ENCODE data around the gene PNMA6F. TPM values are rescaled to one million over a fixed set of nuclear protein-coding genes. Genes with fewer than 3 reads are reported as not detected.

Gene PNMA6F
- total and polyA plus RNA-seq, 7 donors, result not detected

DNA sequence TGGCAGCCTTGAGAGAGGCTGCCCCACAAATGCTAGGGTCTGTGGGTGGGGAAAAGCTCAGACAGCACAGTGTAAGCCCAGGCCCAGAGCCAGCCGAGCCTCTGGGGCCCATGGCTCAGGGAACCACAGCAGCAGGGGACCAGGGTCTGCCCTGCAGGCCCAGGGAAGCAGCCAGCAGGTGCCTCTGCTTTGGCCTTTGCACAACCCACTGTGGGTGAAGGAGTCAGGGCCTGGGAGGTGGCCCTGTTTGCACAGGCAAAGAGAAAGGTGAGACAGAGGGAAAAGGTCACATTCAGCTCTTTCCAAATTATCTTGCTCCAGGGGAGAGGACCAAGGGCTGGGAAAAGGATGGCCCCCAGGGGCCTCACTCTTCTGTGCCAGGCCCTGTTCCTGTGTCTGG is 8.7 kb downstream of the PNMA6F start:
- Histone ChIP-seq H3K27me3 (no peaks in the 10 kb centered on the region), H3K4me1 (no peaks in the 10 kb centered on the region), H3K4me3 (no peak overlapping the region), H3K36me3 (no peaks in the 10 kb centered on the region), H3K9me3 (no peaks in the 10 kb centered on the region), H3K27ac (no peak overlapping the region)
- intact Hi-C loops (cut with DNase I), result no loop called here
- DNase-seq, result no peak
- 76 to 82% methylated on average over 1 of the region's 1 CpG for WGBS, 2 donors
- TF ChIP-seq, protein P1, sequence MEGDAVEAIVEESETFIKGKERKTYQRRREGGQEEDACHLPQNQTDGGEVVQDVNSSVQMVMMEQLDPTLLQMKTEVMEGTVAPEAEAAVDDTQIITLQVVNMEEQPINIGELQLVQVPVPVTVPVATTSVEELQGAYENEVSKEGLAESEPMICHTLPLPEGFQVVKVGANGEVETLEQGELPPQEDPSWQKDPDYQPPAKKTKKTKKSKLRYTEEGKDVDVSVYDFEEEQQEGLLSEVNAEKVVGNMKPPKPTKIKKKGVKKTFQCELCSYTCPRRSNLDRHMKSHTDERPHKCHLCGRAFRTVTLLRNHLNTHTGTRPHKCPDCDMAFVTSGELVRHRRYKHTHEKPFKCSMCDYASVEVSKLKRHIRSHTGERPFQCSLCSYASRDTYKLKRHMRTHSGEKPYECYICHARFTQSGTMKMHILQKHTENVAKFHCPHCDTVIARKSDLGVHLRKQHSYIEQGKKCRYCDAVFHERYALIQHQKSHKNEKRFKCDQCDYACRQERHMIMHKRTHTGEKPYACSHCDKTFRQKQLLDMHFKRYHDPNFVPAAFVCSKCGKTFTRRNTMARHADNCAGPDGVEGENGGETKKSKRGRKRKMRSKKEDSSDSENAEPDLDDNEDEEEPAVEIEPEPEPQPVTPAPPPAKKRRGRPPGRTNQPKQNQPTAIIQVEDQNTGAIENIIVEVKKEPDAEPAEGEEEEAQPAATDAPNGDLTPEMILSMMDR (IDR thresholded peaks at IDR 0.05), result no peak
- no peak for TF ChIP-seq POLR2AphosphoS5 (IDR thresholded peaks at IDR 0.05)
- no peak for TF ChIP-seq POLR2A (IDR thresholded peaks at IDR 0.05)
- TF ChIP-seq EP300 (IDR thresholded peaks at IDR 0.05), result no peak

DNA sequence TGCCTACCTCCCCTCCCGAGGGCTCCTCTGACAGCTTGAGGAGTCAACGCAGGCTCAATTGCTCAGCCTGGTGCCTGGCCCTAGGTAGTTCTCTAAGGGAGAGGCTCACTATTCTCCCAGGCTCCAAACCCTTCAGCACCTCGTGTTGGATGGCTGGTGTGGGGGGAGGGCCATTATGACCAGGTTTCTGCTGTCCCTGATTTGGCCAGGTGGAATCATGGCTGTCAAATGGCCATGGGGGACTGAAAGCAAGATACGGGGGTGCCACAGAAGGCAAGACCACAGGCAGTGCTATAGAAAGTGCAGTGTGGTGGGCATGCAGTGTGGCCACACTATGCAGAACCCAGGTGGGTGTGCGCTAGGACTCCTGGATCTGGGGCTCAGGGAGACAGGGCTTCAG is 9.5 kb downstream of the PNMA6F start:
- TF ChIP-seq EP300 (IDR thresholded peaks at IDR 0.05), result no peak
- no peak for TF ChIP-seq POLR2AphosphoS5 (IDR thresholded peaks at IDR 0.05)
- TF ChIP-seq POLR2A (IDR thresholded peaks at IDR 0.05), result no peak
- TF ChIP-seq, protein P1 (IDR thresholded peaks at IDR 0.05), result no peak
- DNase-seq, result no peak
- intact Hi-C loops (cut with DNase I), result no loop called here
- 80 to 82% methylated on average over 5 of the region's 5 CpGs for WGBS, 2 donors
- Histone ChIP-seq H3K9me3 (no peaks in the 10 kb centered on the region), H3K4me1 (no peaks in the 10 kb centered on the region), H3K4me3 (no peak overlapping the region), H3K27ac (no peak overlapping the region), H3K27me3 (no peaks in the 10 kb centered on the region), H3K36me3 (no peaks in the 10 kb centered on the region)

DNA sequence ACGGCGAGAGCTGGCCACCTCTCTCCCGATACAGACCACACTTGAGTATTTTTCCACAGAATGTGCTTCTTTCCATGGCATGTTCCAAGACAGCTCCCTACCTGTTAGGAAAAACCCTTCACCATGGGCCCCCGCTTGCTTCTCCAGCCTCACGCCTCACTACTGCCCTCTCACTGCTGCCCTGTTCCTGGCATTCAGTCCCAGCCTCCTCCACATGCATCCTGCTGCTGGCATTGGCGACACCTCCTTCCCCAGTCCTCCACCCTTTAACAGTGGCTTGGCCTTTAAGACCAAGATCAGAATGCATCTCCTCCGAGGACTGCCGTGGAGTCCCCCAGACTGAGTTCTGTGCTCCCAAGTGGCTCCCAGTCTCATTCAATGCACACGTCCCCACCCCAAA is 10.7 kb downstream of the PNMA6F start:
- Histone ChIP-seq H3K27me3 (peaks cover 0 to 2% (median 0%) of the 10 kb centered on the region in 3 donors), H3K27ac (no peak overlapping the region), H3K9me3 (no peaks in the 10 kb centered on the region), H3K36me3 (no peaks in the 10 kb centered on the region), H3K4me3 (no peak overlapping the region), H3K4me1 (no peaks in the 10 kb centered on the region)
- intact Hi-C loops (cut with DNase I), result no loop called here
- no peak for DNase-seq
- WGBS, 2 donors, result 86 to 90% methylated on average over 9 of the region's 9 CpGs
- TF ChIP-seq, protein P1 (IDR thresholded peaks at IDR 0.05), result no peak
- no peak for TF ChIP-seq EP300 (IDR thresholded peaks at IDR 0.05)
- TF ChIP-seq POLR2A (IDR thresholded peaks at IDR 0.05), result no peak
- TF ChIP-seq POLR2AphosphoS5 (IDR thresholded peaks at IDR 0.05), result no peak

DNA sequence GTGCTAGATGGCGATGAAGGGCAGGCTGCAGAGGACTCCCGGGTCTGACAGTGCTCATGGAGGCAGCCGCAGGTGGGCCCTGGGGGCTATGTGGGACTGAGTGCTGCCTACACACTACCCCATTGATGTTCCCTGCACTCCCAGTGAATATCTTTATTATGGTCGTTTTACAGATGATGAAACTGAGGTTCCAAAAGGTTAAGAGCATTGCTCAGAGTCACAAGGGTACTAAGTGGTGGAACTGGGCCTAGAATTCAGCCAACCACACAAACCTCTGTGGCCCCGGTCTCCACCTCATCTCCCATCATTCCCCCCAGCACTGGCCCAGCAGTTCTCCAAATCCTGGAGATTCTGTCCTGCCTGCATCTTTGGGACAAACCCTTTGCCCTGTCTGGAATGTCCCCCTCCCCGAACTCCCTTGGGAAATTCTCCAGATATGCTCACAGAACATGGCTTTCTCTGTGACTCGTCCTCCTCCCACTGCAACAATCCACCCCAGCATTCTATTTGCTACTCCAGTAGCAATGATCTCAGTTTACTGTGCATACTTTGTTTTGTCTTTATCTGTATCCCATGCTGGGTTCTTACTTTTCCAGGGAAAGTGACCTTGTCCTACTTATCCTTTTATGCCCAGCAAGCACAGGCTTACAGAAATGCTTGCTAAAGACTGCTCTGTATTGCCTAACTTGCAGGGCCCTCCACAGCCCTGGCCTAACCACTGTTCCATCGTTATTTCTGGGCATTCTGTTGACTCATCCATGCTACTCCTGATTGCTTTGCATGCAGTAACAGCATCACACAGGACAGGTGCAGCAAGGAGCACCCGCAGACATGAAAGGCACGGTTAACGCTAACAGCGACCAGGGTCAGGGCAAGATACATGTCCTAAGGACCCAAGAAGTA is 14.0 kb downstream of the PNMA6F start:
- no peak for DNase-seq
- TF ChIP-seq, protein P1 (IDR thresholded peaks at IDR 0.05), result no peak
- TF ChIP-seq POLR2A (IDR thresholded peaks at IDR 0.05) (no peak), EP300 (IDR thresholded peaks at IDR 0.05) (no peak)
- no peak overlapping the region for H3K27ac ChIP-seq
- H3K4me1 ChIP-seq, result no peaks in the 10 kb centered on the region
- peaks cover 0 to 2% (median 0%) of the 10 kb centered on the region in 3 donors for H3K27me3 ChIP-seq
- 70 to 80% methylated on average over 12 of the region's 12 CpGs for WGBS, 2 donors
- H3K9me3 ChIP-seq, result no peaks in the 10 kb centered on the region
- intact Hi-C loops (cut with DNase I), result no loop called here
- no peak overlapping the region for H3K4me3 ChIP-seq
- no peaks in the 10 kb centered on the region for H3K36me3 ChIP-seq
